Raji (cell line): ENCODE data around the gene P3H3.

ENCODE experiments used
- POLR2A ChIP-seq: IDR thresholded peaks from 2 replicates; pipeline ENCODE4 v1.6.1; 2011; ENCODE audit warnings: low read depth, low read length, control low read depth; ENCODE audit not compliant: insufficient read depth

P3H3 gene

GRCh38 chr12:6854036-6854435 is 25.8 kb downstream of the P3H3 start:
- TF ChIP-seq POLR2A, result no peak

DNA sequence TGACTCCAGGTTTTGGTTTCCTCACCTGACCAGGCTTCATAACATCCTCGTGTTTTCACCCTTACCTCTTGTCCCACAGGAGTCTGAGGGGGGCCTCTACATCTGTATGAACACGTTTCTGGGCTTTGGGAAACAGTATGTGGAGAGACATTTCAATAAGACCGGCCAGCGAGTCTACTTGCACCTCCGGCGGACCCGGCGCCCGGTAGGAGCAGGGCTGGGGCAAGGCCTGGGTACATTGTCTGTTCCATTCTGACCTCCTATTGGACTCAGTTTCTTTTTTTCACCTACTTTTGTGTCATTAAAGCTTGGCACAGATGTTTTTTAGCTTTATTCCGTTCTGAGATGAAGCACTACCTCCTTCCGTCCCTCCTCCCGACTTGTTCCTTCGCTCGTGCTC is 27.1 kb downstream of the P3H3 start:
- TF ChIP-seq POLR2A, result no peak

- TF ChIP-seq POLR2A, result no peak
These were observed 30.6 kb downstream of the P3H3 start for GRCh38 chr12:6858799-6859198.

DNA sequence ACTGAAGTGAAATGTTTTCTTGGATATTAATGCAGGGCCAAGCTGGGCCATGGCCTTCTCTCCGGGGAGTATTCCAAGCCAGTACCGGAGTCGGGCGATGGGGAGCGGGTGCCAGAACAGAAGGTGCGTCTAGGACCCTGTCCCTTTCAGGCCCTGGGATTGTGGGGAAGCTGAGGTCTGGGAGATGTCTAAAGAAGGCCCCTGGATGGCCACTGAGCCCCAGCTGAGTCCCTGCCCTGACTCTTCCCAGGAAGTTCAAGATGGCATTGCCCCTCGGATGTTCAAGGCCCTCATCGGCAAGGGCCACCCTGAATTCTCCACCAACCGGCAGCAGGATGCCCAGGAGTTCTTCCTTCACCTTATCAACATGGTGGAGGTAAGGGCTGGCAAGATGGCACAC is 31.9 kb downstream of the P3H3 start:
- no peak for TF ChIP-seq POLR2A

- no peak for TF ChIP-seq POLR2A
These were observed 32.7 kb downstream of the P3H3 start for GRCh38 chr12:6860942-6861341.

- no peak for TF ChIP-seq POLR2A
These were observed 33.2 kb downstream of the P3H3 start for GRCh38 chr12:6861391-6861790.

- TF ChIP-seq POLR2A, result no peak
These were observed 34.8 kb downstream of the P3H3 start for GRCh38 chr12:6863033-6863432.

DNA sequence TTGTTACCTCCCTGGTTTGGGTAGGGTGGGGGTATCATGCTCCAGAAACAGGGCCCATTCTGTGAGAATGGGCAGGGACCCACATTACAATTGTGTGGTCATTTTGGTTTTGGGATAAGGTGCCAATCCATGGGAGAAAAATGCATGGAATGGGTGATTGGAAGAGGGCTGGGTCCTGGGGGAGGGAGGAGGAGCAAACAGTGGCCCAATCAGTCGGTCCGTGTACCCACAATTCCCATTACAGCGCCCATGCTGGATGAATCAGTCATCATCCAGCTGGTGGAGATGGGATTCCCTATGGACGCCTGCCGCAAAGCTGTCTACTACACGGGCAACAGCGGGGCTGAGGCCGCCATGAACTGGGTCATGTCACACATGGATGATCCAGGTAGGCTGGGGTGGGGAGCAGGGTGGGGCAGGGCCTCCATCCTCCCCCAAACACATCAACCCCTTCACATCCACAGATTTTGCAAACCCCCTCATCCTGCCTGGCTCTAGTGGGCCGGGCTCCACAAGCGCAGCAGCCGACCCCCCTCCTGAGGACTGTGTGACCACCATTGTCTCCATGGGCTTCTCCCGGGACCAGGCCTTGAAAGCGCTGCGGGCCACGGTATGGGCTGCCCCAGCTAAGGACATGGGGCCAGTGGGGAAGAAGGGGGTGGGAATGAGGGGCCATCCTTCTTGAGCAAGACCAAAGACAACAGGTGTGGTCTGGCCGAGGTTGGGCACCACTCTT is 35.5 kb downstream of the P3H3 start:
- TF ChIP-seq POLR2A, result no peak

DNA sequence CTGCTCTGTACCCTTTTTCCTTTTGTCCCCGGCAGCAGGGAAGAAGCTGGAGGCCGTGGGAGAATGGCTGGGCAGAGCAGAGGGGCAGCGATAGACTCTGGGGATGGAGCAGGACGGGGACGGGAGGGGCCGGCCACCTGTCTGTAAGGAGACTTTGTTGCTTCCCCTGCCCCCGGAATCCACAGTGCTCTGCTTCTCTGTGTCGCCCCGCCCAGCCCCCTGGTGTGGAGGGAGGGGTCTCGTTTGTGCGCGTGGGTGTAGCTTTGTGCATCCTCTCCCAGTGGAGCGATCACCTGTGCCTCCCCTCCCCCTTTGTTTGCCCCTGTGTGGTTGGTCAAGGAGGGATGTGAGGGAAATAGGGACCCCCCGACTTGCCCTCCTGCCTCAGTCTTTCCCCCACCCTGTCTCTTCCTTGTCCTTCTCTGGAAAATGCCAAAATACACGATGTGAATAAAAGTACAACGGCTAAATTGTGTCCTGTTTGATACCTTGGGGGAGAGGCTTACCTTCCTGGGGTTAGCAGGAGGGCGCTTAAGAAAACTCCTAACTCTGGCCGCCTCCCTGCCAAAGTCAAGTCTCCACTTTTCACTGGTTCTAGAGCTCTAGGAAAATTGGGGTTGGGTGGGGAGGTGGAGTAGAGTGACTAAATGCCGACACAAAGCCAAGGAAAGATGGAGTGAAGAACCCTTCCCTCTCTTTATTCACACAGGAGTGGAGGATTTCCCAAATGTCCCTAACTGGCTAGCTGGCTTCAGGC is 38.1 kb downstream of the P3H3 start:
- TF ChIP-seq POLR2A, result no peak

DNA sequence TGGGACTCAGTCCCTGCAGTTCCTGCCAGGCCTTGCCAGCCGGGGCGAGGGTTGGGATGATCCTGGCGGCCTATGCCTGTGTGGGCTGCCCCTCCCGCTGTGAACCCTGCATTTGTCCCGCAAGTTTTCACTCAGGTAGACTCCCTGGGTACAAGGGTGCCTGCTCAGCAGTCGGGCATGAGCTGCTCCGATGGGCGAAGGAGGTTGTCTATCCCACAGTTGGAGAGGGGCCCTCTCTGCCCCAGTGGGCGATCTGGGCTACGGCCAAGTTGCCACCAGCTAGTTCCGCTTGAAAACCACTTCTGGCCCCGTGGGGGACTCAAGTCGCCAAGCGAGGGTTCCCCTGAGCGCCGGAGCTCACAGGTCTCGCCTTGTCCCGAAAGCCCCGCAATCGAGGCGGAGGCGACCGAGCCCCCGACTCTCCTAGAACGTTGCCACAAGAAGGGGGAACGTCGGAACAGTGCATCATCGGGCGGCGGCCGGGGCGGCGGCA is 38.8 kb downstream of the P3H3 start:
- TF ChIP-seq POLR2A, result no peak

- TF ChIP-seq POLR2A, result peak; percentile 92
These were observed 39.4 kb downstream of the P3H3 start, which contains the start of gene TPI1 for GRCh38 chr12:6867413-6868210. TSS of gene TPI1 (plus strand) at chr12:6867531. CDS start at chr12:6867567, 36 bp downstream.

- TF ChIP-seq POLR2A, result peak; percentile 5; the same call in 1 of the 2 replicates
These were observed 40.2 kb downstream of the P3H3 start for GRCh38 chr12:6868211-6869048.

DNA sequence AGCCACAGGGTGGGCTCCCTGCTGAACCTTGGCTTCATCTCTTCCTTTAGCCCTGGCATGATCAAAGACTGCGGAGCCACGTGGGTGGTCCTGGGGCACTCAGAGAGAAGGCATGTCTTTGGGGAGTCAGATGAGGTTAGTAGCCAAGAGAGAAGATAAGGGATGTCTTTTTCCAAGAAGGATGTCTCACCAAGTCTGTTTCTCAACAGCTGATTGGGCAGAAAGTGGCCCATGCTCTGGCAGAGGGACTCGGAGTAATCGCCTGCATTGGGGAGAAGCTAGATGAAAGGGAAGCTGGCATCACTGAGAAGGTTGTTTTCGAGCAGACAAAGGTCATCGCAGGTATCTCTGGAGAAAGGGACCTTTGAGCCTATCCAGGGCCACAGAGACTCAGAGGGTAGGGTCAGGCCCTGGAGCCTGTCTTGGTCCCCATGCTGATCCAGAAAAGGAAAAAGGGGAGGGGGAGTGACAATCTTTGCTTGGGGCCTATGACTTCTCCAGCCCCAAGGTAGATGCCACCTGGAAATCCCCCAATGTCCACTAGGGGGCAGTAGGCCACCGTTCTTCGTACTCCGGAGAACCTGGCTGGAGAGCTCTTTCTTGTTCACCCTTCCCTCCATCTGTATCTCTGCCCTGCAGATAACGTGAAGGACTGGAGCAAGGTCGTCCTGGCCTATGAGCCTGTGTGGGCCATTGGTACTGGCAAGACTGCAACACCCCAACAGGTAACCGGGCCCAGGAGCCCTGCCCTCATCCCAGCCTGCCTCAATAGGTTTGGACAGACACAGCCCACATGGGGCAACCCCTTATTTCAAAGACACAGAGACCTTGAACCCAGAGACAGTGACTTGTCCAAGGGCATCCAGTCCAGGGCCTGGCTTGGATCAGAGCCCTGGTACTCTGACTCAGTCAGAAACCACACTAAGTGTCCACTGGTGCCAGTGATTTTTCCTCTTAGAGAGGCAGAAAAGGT is 41.1 kb downstream of the P3H3 start:
- no peak for TF ChIP-seq POLR2A
